GM18507 (cell line): ENCODE data around the gene KCNQ1.

Experiments used
- DNase-seq: peaks from one replicate; pipeline ENCODE4 v3.0.0; 2011; ENCODE audit warnings: low read depth; ENCODE audit not compliant: insufficient read length; ENCODE audit errors: extremely low spot score
- FAIRE-seq: peaks from 2 replicates; lab custom pipeline; 2011; peaks lifted over from hg19 to GRCh38; lab: Jason Lieb, UNC

The KCNQ1 gene

GRCh38 chr11:2581151-2581930, 136.5 kb downstream of the KCNQ1 start:
- no peak for DNase-seq
- FAIRE-seq = no peak

GRCh38 chr11:2581931-2582350, 137.1 kb downstream of the KCNQ1 start:
- DNase-seq (no peak), FAIRE-seq (no peak)

GRCh38 chr11:2582351-2582945, 137.6 kb downstream of the KCNQ1 start:
- DNase-seq (no peak), FAIRE-seq (no peak)

- FAIRE-seq (no peak), DNase-seq (no peak)
These were observed 138.3 kb downstream of the KCNQ1 start for GRCh38 chr11:2582946-2583604.

- FAIRE-seq (no peak), DNase-seq (no peak)
These were observed 138.8 kb downstream of the KCNQ1 start for GRCh38 chr11:2583605-2583958.

- DNase-seq (no peak), FAIRE-seq (no peak)
These were observed 139.6 kb downstream of the KCNQ1 start for GRCh38 chr11:2584434-2584811.

GRCh38 chr11:2584812-2585565, 140.2 kb downstream of the KCNQ1 start:
- FAIRE-seq (no peak), DNase-seq (no peak)

- no peak for DNase-seq
- no peak for FAIRE-seq
These were observed 140.8 kb downstream of the KCNQ1 start for GRCh38 chr11:2585566-2586086.

- FAIRE-seq (no peak), DNase-seq (no peak)
These were observed 141.4 kb downstream of the KCNQ1 start for GRCh38 chr11:2586087-2586792.

GRCh38 chr11:2586793-2587131, 142.0 kb downstream of the KCNQ1 start:
- DNase-seq = no peak
- FAIRE-seq = no peak

GRCh38 chr11:2587132-2587930, 142.5 kb downstream of the KCNQ1 start:
- FAIRE-seq (no peak), DNase-seq (no peak)

- FAIRE-seq (no peak), DNase-seq (no peak)
These were observed 143.4 kb downstream of the KCNQ1 start for GRCh38 chr11:2587976-2588748.

- DNase-seq = no peak
These were observed 144.2 kb downstream of the KCNQ1 start for GRCh38 chr11:2588809-2589537.

GRCh38 chr11:2589538-2589934, 144.7 kb downstream of the KCNQ1 start:
- DNase-seq (no peak), FAIRE-seq (no peak)

More at GRCh38 chr11:2588809-2589537, 144.2 kb downstream of the KCNQ1 start:
- FAIRE-seq = no peak

- no peak for DNase-seq
- FAIRE-seq = no peak
These were observed 145.5 kb downstream of the KCNQ1 start for GRCh38 chr11:2590131-2590964.

GRCh38 chr11:2590965-2591754, 146.4 kb downstream of the KCNQ1 start:
- DNase-seq (no peak), FAIRE-seq (no peak)
